HepG2 (cell line): ENCODE results near the gene PRPSAP1. TPM values are rescaled to one million over a fixed set of nuclear protein-coding genes. Genes with fewer than 3 reads are reported as not detected.

Experiments
- ATF6 ChIP-seq: sonication (generic); formaldehyde crosslinking; conservative IDR thresholded peaks from 2 replicates; pipeline ENCODE4 v1.4.0; 2020; ENCODE audit warnings: missing genetic modification reagents
- CREB1 ChIP-seq, 2 experiments: fragments of 450-650 bp in 1 of 2; IDR thresholded peaks; 2 replicates each; pipeline ENCODE4 v1.6.1; 2016 to 2017; ENCODE audit warnings: control low read depth in 1 of 2, mild to moderate bottlenecking in 1 of 2, missing compliant biosample characterization in 1 of 2, missing genetic modification characterization in 1 of 2
- GATA4 ChIP-seq: sonication (generic); IDR thresholded peaks from 2 replicates; pipeline ENCODE4 v1.6.1; 2016; ENCODE audit warnings: antibody characterized with exemption, low read depth, borderline replicate concordance
- IRF2 ChIP-seq: IDR thresholded peaks from 2 replicates; pipeline ENCODE4 v1.6.1; 2018; ENCODE audit warnings: missing genetic modification reagents, missing compliant biosample characterization
- IRF9 ChIP-seq: sonication (generic); formaldehyde crosslinking; IDR thresholded peaks from 2 replicates; pipeline ENCODE4 v1.8.0; 2022; ENCODE audit warnings: missing genetic modification reagents, mild to moderate bottlenecking, borderline replicate concordance
- KLF12 ChIP-seq: sonication (generic); formaldehyde crosslinking; IDR thresholded peaks from 2 replicates; pipeline ENCODE4 v1.4.0; 2020; ENCODE audit warnings: missing genetic modification reagents, borderline replicate concordance
- REL ChIP-seq: sonication (generic); formaldehyde crosslinking; conservative IDR thresholded peaks from 2 replicates; pipeline ENCODE4 v1.8.0; 2022; ENCODE audit warnings: mild to moderate bottlenecking, missing genetic modification reagents, moderate library complexity
- SRSF9 ChIP-seq: fragments of 200-400 bp; formaldehyde crosslinking; IDR thresholded peaks from 2 replicates; pipeline ENCODE4 v1.6.1; 2018; ENCODE audit warnings: borderline replicate concordance, mild to moderate bottlenecking, low read depth, low read length; ENCODE audit not compliant: insufficient read depth, poor library complexity, severe bottlenecking
- SRY ChIP-seq: sonication (generic); formaldehyde crosslinking; IDR thresholded peaks from 2 replicates; pipeline ENCODE4 v1.8.0; 2022; ENCODE audit warnings: mild to moderate bottlenecking, missing genetic modification reagents
- ZBTB3 ChIP-seq: sonication (generic); formaldehyde crosslinking; IDR thresholded peaks from 2 replicates; pipeline ENCODE4 v1.4.0; 2020; ENCODE audit warnings: low read depth, mild to moderate bottlenecking, moderate library complexity, missing genetic modification reagents, borderline replicate concordance
- ZHX1 ChIP-seq: sonication (generic); formaldehyde crosslinking; IDR thresholded peaks from 2 replicates; pipeline ENCODE4 v1.8.1; 2022; ENCODE audit warnings: low read depth, mild to moderate bottlenecking, missing genetic modification reagents
- ZNF331 ChIP-seq: sonication (generic); formaldehyde crosslinking; IDR thresholded peaks from 2 replicates; pipeline ENCODE4 v1.4.0; 2020; ENCODE audit warnings: missing genetic modification reagents
- ZNF652 ChIP-seq: IDR thresholded peaks from 2 replicates; pipeline ENCODE4 v1.6.1; 2016; ENCODE audit warnings: low read depth, borderline replicate concordance
- polyA plus RNA-seq, 8 experiments: library from polyadenylated mRNA; depleted of rRNA in 3 of 8; stranded (reverse) in 7 of 8; unstranded in 1 of 8; fragments of >200 nt; fragmentation: Illumina TruSeq in 4 of 8; extraction: Trizol in 4 of 8; gene quantifications; 2 replicates each; pipeline versions ENCODE4 v1.2.1 to v1.2.3, GENCODE V29; 2011 to 2016; ENCODE audit warnings: low read depth in 4 of 8, missing spikeins in 1 of 8, mixed read lengths in 1 of 8; ENCODE audit not compliant: insufficient read depth in 1 of 8
- total RNA-seq, 5 experiments: library from RNA; depleted of rRNA; stranded (reverse); fragments of >200 nt; fragmentation: Illumina TruSeq; extraction: Trizol; gene quantifications; 2 replicates each; pipeline ENCODE4 v1.2.3, GENCODE V29; 2016; ENCODE audit warnings: low read depth in 1 of 5

PRPSAP1 gene
- total and polyA plus RNA-seq, 2 of the 13 experiments (the other 11 are each of a cell fraction or from before 2014, with no cell fraction given), result 91.1 to 314 TPM

- no peak; the same call in 1 of the 2 replicates for TF ChIP-seq ZHX1
- TF ChIP-seq GATA4, result peak; percentile 9; the same call in 1 of the 2 replicates
- TF ChIP-seq CREB1 (IDR thresholded peaks at IDR 0.05), result peak; percentile 67; the same call in 1 of the 2 replicates
- no peak for TF ChIP-seq CREB1 (CRISPR knock-in tag; IDR thresholded peaks at IDR 0.05)
- peak; percentile 79; the same call in 1 of the 2 replicates for TF ChIP-seq SRY (CRISPR knock-in tag)
- no peak for TF ChIP-seq ZNF331
- TF ChIP-seq ATF6 (CRISPR knock-in tag), result no peak; the same call in 1 of the 2 replicates
- TF ChIP-seq SRSF9, result no peak
- TF ChIP-seq IRF2, result 0 out of 2 replicates have a peak, but pooled peaks have one; percentile 54
- peak; percentile 25; the same call in 1 of the 2 replicates for TF ChIP-seq KLF12 (CRISPR knock-in tag)
- TF ChIP-seq ZBTB3 (CRISPR knock-in tag), result no peak
- TF ChIP-seq REL, result no peak; the same call in 1 of the 2 replicates
- 0 out of 2 replicates have a peak, but pooled peaks have one; percentile 5 for TF ChIP-seq ZNF652 (CRISPR knock-in tag)
- TF ChIP-seq IRF9, result peak; percentile 47; the same call in 1 of the 2 replicates
These were observed 29.3 kb upstream of the PRPSAP1 start (continued) for GRCh38 chr17:76382803-76383545.
